T-helper 1 cell treated with Interleukin-12 subunit alpha and Interleukin-12 subunit beta and Interleukin-4 antibody, amounts not matched to agents 30 ng/mL and 1 ng/mL, for 36 hours (primary cell): ENCODE results near the gene QRFP. TPM values are rescaled to one million over a fixed set of nuclear protein-coding genes. Genes with fewer than 3 reads are reported as not detected.

Source experiments
- intact Hi-C: fragments of 100-400 bp; cut with micrococcal nuclease; formaldehyde crosslinking; loops from one replicate; pipeline ENCODE4 v1.15.1; 2024
- total RNA-seq: library from RNA; stranded (reverse); gene quantifications from 2 replicates; pipeline ENCODE4 v1.2.3, GENCODE V29; 2022

Gene QRFP
- not detected in 2 replicates for total RNA-seq

- intact Hi-C loops, result no loop called here
Measured at GRCh38 chr9:130896233-130897014, at the start of gene QRFP. Gene QRFP (minus strand): TSS chr9:130896812. CDS start chr9:130893838, 2,974 bp downstream.

- intact Hi-C loops, result no loop called here
Measured at GRCh38 chr9:130945173-130945572, 48.6 kb upstream of the QRFP start.

- intact Hi-C loops, result no loop called here
Measured at GRCh38 chr9:130944510-130945058, 48.0 kb upstream of the QRFP start.

GRCh38 chr9:130943777-130944176 lies 47.2 kb upstream of the QRFP start:
- intact Hi-C loops, result no loop called here

GRCh38 chr9:130943221-130943620 lies 46.6 kb upstream of the QRFP start:
- intact Hi-C loops, result no loop called here

- intact Hi-C loops, result no loop called here
Measured at GRCh38 chr9:130942679-130943078, 46.1 kb upstream of the QRFP start.

GRCh38 chr9:130942084-130942483 lies 45.5 kb upstream of the QRFP start:
- intact Hi-C loops, result no loop called here

- intact Hi-C loops, result loop anchor here (1.0 to 2.0 kb wide), 3 partner anchors 75 to 234 kb away; no protein-coding TSS in a partner anchor
Measured at GRCh38 chr9:130940693-130941576, 44.3 kb upstream of the QRFP start.

GRCh38 chr9:130940027-130940549 lies 43.5 kb upstream of the QRFP start:
- intact Hi-C loops, result loop anchor here (2.0 kb wide), 1 partner anchor 169 kb away; no protein-coding TSS in a partner anchor

GRCh38 chr9:130939405-130940026 lies 42.9 kb upstream of the QRFP start:
- intact Hi-C loops, result loop anchor here (2.0 kb wide), 1 partner anchor 169 kb away; no protein-coding TSS in a partner anchor

- intact Hi-C loops, result no loop called here
Measured at GRCh38 chr9:130938652-130939404, 42.2 kb upstream of the QRFP start, which contains the start of gene FIBCD1. Gene FIBCD1 (minus strand): TSS chr9:130939247. CDS start chr9:130938607, 640 bp downstream.

- intact Hi-C loops, result no loop called here
Measured at GRCh38 chr9:130938184-130938651, 41.6 kb upstream of the QRFP start.

GRCh38 chr9:130937146-130938076 lies 40.8 kb upstream of the QRFP start:
- intact Hi-C loops, result no loop called here

- intact Hi-C loops, result no loop called here
Measured at GRCh38 chr9:130936285-130937117, 39.9 kb upstream of the QRFP start.

- intact Hi-C loops, result no loop called here
Measured at GRCh38 chr9:130935648-130936271, 39.1 kb upstream of the QRFP start.

GRCh38 chr9:130934702-130935647 lies 38.4 kb upstream of the QRFP start:
- intact Hi-C loops, result no loop called here
